Memory B cell (primary cell): ENCODE measurements around the gene FAM234A.
"Not testable (repeated sequence)": the region's sequence is repeated elsewhere in the genome, so short reads cannot be mapped to it uniquely, and the experiment has no call there.

Experiments
- ATAC-seq: fragments of 150-1000 bp; cut with Tn5 transposase; 2 replicates; pipeline ENCODE4 v1.10.0; 2021; ENCODE audit warnings: low read depth, mild to moderate bottlenecking, moderate library complexity
- DNase-seq, 2 donors: peaks; one replicate each; pipeline ENCODE4 v3.0.0; 2022; ENCODE audit warnings: low spot score in 2 of 2
- H3K27ac Mint-ChIP-seq: one replicate; pipeline ENCODE4 v1.8.0; 2022; ENCODE audit warnings: mild to moderate bottlenecking, moderate library complexity, mixed read lengths
- H3K27me3 Mint-ChIP-seq: one replicate; pipeline ENCODE4 v1.8.0; 2022; ENCODE audit warnings: mixed read lengths
- H3K36me3 Mint-ChIP-seq: one replicate; pipeline ENCODE4 v1.8.0; 2022; ENCODE audit warnings: mild to moderate bottlenecking, mixed read lengths
- H3K4me1 Mint-ChIP-seq: one replicate; pipeline ENCODE4 v1.8.0; 2022; ENCODE audit warnings: mixed read lengths
- H3K4me3 Mint-ChIP-seq: one replicate; pipeline ENCODE4 v1.8.0; 2022; ENCODE audit warnings: mild to moderate bottlenecking, moderate library complexity, mixed read lengths
- H3K9me3 Mint-ChIP-seq: one replicate; pipeline ENCODE4 v1.8.0; 2022; ENCODE audit warnings: mixed read lengths

Gene FAM234A

GRCh38 chr16:264440-264951 lies 29.9 kb downstream of the FAM234A start:
- Mint-ChIP-seq H3K9me3 (no peaks in the 10 kb centered on the region), H3K27ac (no peak overlapping the region), H3K4me3 (no peak overlapping the region), H3K27me3 (no peaks in the 10 kb centered on the region), H3K36me3 (peaks cover 12% of the 10 kb centered on the region), H3K4me1 (peaks cover 5% of the 10 kb centered on the region)
- ATAC-seq = no peak
- DNase-seq = no peak

- Mint-ChIP-seq H3K4me1 (peaks cover 5% of the 10 kb centered on the region), H3K27ac (no peak overlapping the region)
- no peak for ATAC-seq
Measured at GRCh38 chr16:265002-265529, 30.4 kb downstream of the FAM234A start.

GRCh38 chr16:265711-266110 lies 31.1 kb downstream of the FAM234A start:
- Mint-ChIP-seq H3K36me3 (peaks cover 10% of the 10 kb centered on the region), H3K9me3 (no peaks in the 10 kb centered on the region), H3K4me3 (no peak overlapping the region), H3K4me1 (peaks cover 5% of the 10 kb centered on the region), H3K27ac (no peak overlapping the region), H3K27me3 (no peaks in the 10 kb centered on the region)
- DNase-seq = no peak
- ATAC-seq = no peak

More at GRCh38 chr16:265002-265529, 30.4 kb downstream of the FAM234A start:
- Mint-ChIP-seq H3K4me3 (no peak overlapping the region), H3K9me3 (no peaks in the 10 kb centered on the region), H3K27me3 (no peaks in the 10 kb centered on the region), H3K36me3 (peaks cover 12% of the 10 kb centered on the region)
- DNase-seq = no peak

GRCh38 chr16:266258-267164 lies 31.9 kb downstream of the FAM234A start:
- H3K9me3 Mint-ChIP-seq = no peaks in the 10 kb centered on the region
- H3K27ac Mint-ChIP-seq = no peak overlapping the region
- no peak overlapping the region for H3K4me3 Mint-ChIP-seq
- ATAC-seq = no peak
- no peak for DNase-seq
- peaks cover 5% of the 10 kb centered on the region for H3K4me1 Mint-ChIP-seq
- H3K27me3 Mint-ChIP-seq = no peaks in the 10 kb centered on the region
- peaks cover 9% of the 10 kb centered on the region for H3K36me3 Mint-ChIP-seq

GRCh38 chr16:267562-267961 lies 32.9 kb downstream of the FAM234A start:
- not testable (repeated sequence) for H3K4me3 Mint-ChIP-seq, H3K9me3 Mint-ChIP-seq, H3K27me3 Mint-ChIP-seq, DNase-seq, H3K4me1 Mint-ChIP-seq, H3K27ac Mint-ChIP-seq, H3K36me3 Mint-ChIP-seq, ATAC-seq

GRCh38 chr16:268141-269053 lies 33.8 kb downstream of the FAM234A start:
- Mint-ChIP-seq H3K4me1 (peaks cover 5% of the 10 kb centered on the region), H3K27ac (no peak overlapping the region), H3K4me3 (no peak overlapping the region), H3K36me3 (peaks cover 6% of the 10 kb centered on the region), H3K9me3 (no peaks in the 10 kb centered on the region), H3K27me3 (peaks cover 1% of the 10 kb centered on the region)
- no peak for ATAC-seq
- no peak for DNase-seq

GRCh38 chr16:269061-269796 lies 34.6 kb downstream of the FAM234A start:
- Mint-ChIP-seq H3K27ac (no peak overlapping the region), H3K9me3 (no peaks in the 10 kb centered on the region), H3K36me3 (peaks cover 2% of the 10 kb centered on the region), H3K4me1 (peaks cover 5% of the 10 kb centered on the region), H3K27me3 (peaks cover 1% of the 10 kb centered on the region), H3K4me3 (no peak overlapping the region)
- ATAC-seq (no peak), DNase-seq (no peak)

- ATAC-seq (no peak), DNase-seq (no peak)
- no peak overlapping the region for H3K4me3 Mint-ChIP-seq
- peaks cover 2% of the 10 kb centered on the region for H3K36me3 Mint-ChIP-seq
- H3K27me3 Mint-ChIP-seq = peaks cover 5% of the 10 kb centered on the region
- peaks cover 5% of the 10 kb centered on the region for H3K4me1 Mint-ChIP-seq
- no peak overlapping the region for H3K27ac Mint-ChIP-seq
- H3K9me3 Mint-ChIP-seq = no peaks in the 10 kb centered on the region
Measured at GRCh38 chr16:270381-271255, 36.0 kb downstream of the FAM234A start.

- DNase-seq (no peak), ATAC-seq (no peak)
- Mint-ChIP-seq H3K27ac (no peak overlapping the region), H3K9me3 (no peaks in the 10 kb centered on the region), H3K36me3 (no peaks in the 10 kb centered on the region), H3K4me1 (peaks cover 3% of the 10 kb centered on the region), H3K27me3 (peaks cover 13% of the 10 kb centered on the region), H3K4me3 (no peak overlapping the region)
Measured at GRCh38 chr16:272633-273546, 38.3 kb downstream of the FAM234A start.

GRCh38 chr16:273547-274421 lies 39.2 kb downstream of the FAM234A start:
- Mint-ChIP-seq H3K4me3 (no peak overlapping the region), H3K27ac (no peak overlapping the region), H3K27me3 (peaks cover 15% of the 10 kb centered on the region), H3K36me3 (no peaks in the 10 kb centered on the region), H3K9me3 (no peaks in the 10 kb centered on the region), H3K4me1 (peaks cover 3% of the 10 kb centered on the region)
- ATAC-seq (no peak), DNase-seq (no peak)

- Mint-ChIP-seq H3K9me3 (no peaks in the 10 kb centered on the region), H3K27me3 (peaks cover 16% of the 10 kb centered on the region), H3K4me1 (peaks cover 5% of the 10 kb centered on the region), H3K4me3 (peak overlapping the region; percentile 62), H3K27ac (no peak overlapping the region), H3K36me3 (no peaks in the 10 kb centered on the region)
- ATAC-seq (peak; percentile 46), DNase-seq (no peak)
Measured at GRCh38 chr16:275041-275641, 40.5 kb downstream of the FAM234A start.
